Mesendoderm (in vitro differentiated cells): ENCODE measurements around the gene SRGAP1.
"Not testable (repeated sequence)": the region's sequence is repeated elsewhere in the genome, so short reads cannot be mapped to it uniquely, and the experiment has no call there.

Source experiments
- DNase-seq: peaks from one replicate; pipeline ENCODE4 v3.0.0; 2013
- H2AK5ac ChIP-seq: 2 replicates; pipeline ENCODE4 v1.6.1; 2013; ENCODE audit warnings: low read length, inconsistent platforms
- H2BK120ac ChIP-seq: 2 replicates; pipeline ENCODE4 v1.6.1; 2013; ENCODE audit warnings: low read depth, mild to moderate bottlenecking, low read length, moderate library complexity, mixed read lengths
- H2BK15ac ChIP-seq: replicated peaks from 2 replicates; pipeline ENCODE4 v1.6.1; 2013; ENCODE audit warnings: low read depth, mild to moderate bottlenecking, moderate library complexity
- H2BK5ac ChIP-seq: 2 replicates; pipeline ENCODE4 v1.6.1; 2013; ENCODE audit warnings: low read length, inconsistent platforms
- H3K18ac ChIP-seq: 2 replicates; pipeline ENCODE4 v1.6.1; 2013; ENCODE audit warnings: mild to moderate bottlenecking, low read length, mixed read lengths
- H3K23ac ChIP-seq: one replicate; pipeline ENCODE4 v1.6.1; 2013; ENCODE audit warnings: low read length
- H3K27ac ChIP-seq: 2 replicates; pipeline ENCODE4 v1.5.1; 2013; ENCODE audit warnings: low read depth, mild to moderate bottlenecking, inconsistent platforms, low read length, moderate library complexity
- H3K27me3 ChIP-seq: 2 replicates; pipeline ENCODE4 v1.6.1; 2013; ENCODE audit warnings: low read length, control low read depth, mild to moderate bottlenecking, inconsistent platforms; ENCODE audit not compliant: insufficient read depth, poor library complexity
- H3K36me3 ChIP-seq: 2 replicates; pipeline ENCODE4 v1.6.1; 2013; ENCODE audit warnings: low read length, inconsistent platforms; ENCODE audit not compliant: control insufficient read depth, insufficient read depth
- H3K4ac ChIP-seq: one replicate; pipeline ENCODE4 v1.6.1; 2013; ENCODE audit warnings: low read depth, mild to moderate bottlenecking, low read length, moderate library complexity
- H3K4me1 ChIP-seq: 2 replicates; pipeline ENCODE4 v1.6.1; 2013; ENCODE audit warnings: low read depth, low read length, inconsistent platforms; ENCODE audit not compliant: control insufficient read depth
- H3K4me2 ChIP-seq: 2 replicates; pipeline ENCODE4 v1.6.1; 2013; ENCODE audit warnings: low read length
- H3K4me3 ChIP-seq: 2 replicates; pipeline ENCODE4 v1.5.1; 2013; ENCODE audit warnings: mild to moderate bottlenecking, low read length
- H3K56ac ChIP-seq: one replicate; pipeline ENCODE4 v1.6.1; 2013; ENCODE audit warnings: low read length
- H3K79me1 ChIP-seq: 2 replicates; pipeline ENCODE4 v1.6.1; 2013; ENCODE audit warnings: low read length, inconsistent platforms
- H3K79me2 ChIP-seq: 2 replicates; pipeline ENCODE4 v1.6.1; 2013; ENCODE audit warnings: mild to moderate bottlenecking, low read length; ENCODE audit not compliant: control insufficient read depth, insufficient read depth
- H3K9ac ChIP-seq: 2 replicates; pipeline ENCODE4 v1.6.1; 2013; ENCODE audit warnings: low read length, inconsistent platforms
- H4K5ac ChIP-seq: one replicate; pipeline ENCODE4 v1.6.1; 2013; ENCODE audit warnings: low read length
- H4K8ac ChIP-seq: one replicate; pipeline ENCODE4 v1.6.1; 2013; ENCODE audit warnings: low read depth, mild to moderate bottlenecking, control low read depth, low read length, moderate library complexity
- WGBS: extraction: QIAGEN DNeasy Blood & Tissue Kit; methylation state at CpG from one replicate; pipeline ENCODE4 v1.1.7; 2013; ENCODE audit warnings: low lambda C conversion rate, missing lambda C conversion rate; ENCODE audit not compliant: insufficient coverage; ENCODE audit errors: extremely low coverage; 5-methylcytosine and 5-hydroxymethylcytosine counted together

Gene SRGAP1

GRCh38 chr12:64009321-64010068 lies 165.0 kb downstream of the SRGAP1 start:
- Histone ChIP-seq H3K79me2 (no peaks in the 10 kb centered on the region), H3K27me3 (no peaks in the 10 kb centered on the region), H3K4me3 (no peak overlapping the region), H3K4me2 (no peak overlapping the region), H3K18ac (no peak overlapping the region), H2BK120ac (no peak overlapping the region), H4K8ac (no peak overlapping the region), H3K9ac (no peak overlapping the region), H3K56ac (no peak overlapping the region), H3K36me3 (no peaks in the 10 kb centered on the region), H3K23ac (no peak overlapping the region), H4K5ac (no peak overlapping the region), H2BK5ac (no peak overlapping the region), H3K4me1 (peaks cover 3% of the 10 kb centered on the region), H3K27ac (no peak overlapping the region), H2BK15ac (no peak overlapping the region), H2AK5ac (no peak overlapping the region), H3K4ac (no peak overlapping the region), H3K79me1 (no peaks in the 10 kb centered on the region)
- no CpG with 5 or more reads among the region's 4 CpGs for WGBS
- no peak for DNase-seq

DNA sequence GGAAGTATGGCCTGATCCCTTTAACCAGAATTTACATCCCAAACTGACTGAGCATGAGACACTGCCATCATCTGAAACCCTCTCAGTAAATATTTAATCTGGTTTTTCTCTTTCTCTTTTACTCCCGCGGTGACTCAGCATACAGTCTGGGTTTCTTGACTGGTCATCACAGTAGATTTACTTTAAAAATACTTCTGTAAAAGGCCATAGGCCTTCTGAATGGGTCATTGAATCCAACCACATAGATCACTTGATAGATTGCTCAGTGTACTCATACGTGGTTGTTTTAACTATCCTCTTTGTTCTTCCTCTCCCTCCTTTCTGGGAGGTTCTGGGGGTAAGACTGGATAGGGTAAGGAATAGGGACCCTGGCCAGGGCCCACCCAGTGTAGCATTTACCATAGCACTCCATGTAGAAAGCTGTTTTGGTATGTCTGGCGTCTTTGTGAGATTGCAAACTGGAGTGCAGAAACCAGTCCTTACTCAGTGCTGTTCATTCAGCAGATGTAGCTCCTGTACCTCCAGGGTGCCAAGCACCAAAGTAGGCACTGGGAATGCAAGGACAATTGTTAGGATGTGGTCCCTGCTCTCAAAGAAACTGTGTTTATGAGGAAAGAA lies 165.7 kb downstream of the SRGAP1 start:
- no peak overlapping the region for H2BK120ac ChIP-seq
- no peaks in the 10 kb centered on the region for H3K27me3 ChIP-seq
- H4K8ac ChIP-seq, result no peak overlapping the region
- H2BK15ac ChIP-seq, result no peak overlapping the region
- no peak overlapping the region for H2BK5ac ChIP-seq
- DNase-seq, result no peak
- H3K79me2 ChIP-seq, result no peaks in the 10 kb centered on the region
- no peak overlapping the region for H3K4ac ChIP-seq
- no peak overlapping the region for H3K56ac ChIP-seq
- no peak overlapping the region for H3K9ac ChIP-seq
- H3K79me1 ChIP-seq, result no peaks in the 10 kb centered on the region
- H4K5ac ChIP-seq, result no peak overlapping the region
- H2AK5ac ChIP-seq, result no peak overlapping the region
- H3K18ac ChIP-seq, result peak overlapping the region; percentile 43
- no peaks in the 10 kb centered on the region for H3K36me3 ChIP-seq
- no peak overlapping the region for H3K4me3 ChIP-seq
- no CpG with 5 or more reads among the region's 4 CpGs for WGBS
- H3K4me1 ChIP-seq, result peaks cover 3% of the 10 kb centered on the region
- H3K23ac ChIP-seq, result no peak overlapping the region
- H3K27ac ChIP-seq, result no peak overlapping the region
- no peak overlapping the region for H3K4me2 ChIP-seq

DNA sequence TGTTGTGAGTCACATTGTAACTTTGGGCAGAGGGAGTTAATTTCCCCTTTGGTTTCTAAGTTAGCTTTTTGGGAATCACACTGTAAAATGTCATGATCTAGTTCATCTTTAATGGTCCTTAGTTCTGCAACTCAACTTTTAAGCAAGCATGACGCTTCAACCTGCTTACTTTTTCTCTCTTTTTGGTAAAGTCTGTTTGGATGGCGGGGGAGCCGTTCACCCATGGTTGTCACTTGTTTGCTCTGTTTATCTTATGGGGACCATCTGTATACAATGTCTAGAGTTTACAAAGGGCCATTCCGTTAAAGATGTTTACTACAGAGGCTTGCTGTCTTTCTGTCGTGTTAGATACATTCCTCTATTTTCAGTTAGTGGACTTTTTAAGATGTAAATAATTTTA lies 172.0 kb downstream of the SRGAP1 start:
- Histone ChIP-seq H3K56ac (no peak overlapping the region), H2BK120ac (no peak overlapping the region), H3K4me3 (no peak overlapping the region), H4K8ac (no peak overlapping the region), H3K4me1 (peaks cover 3% of the 10 kb centered on the region), H3K4me2 (no peak overlapping the region), H3K79me1 (no peaks in the 10 kb centered on the region), H3K79me2 (no peaks in the 10 kb centered on the region), H3K4ac (no peak overlapping the region), H3K18ac (no peak overlapping the region), H3K9ac (no peak overlapping the region), H2AK5ac (no peak overlapping the region), H3K27ac (no peak overlapping the region), H3K36me3 (no peaks in the 10 kb centered on the region), H4K5ac (no peak overlapping the region), H2BK5ac (no peak overlapping the region), H3K23ac (no peak overlapping the region), H2BK15ac (no peak overlapping the region), H3K27me3 (no peaks in the 10 kb centered on the region)
- no peak for DNase-seq
- no CpG with 5 or more reads among the region's 5 CpGs for WGBS

- H3K27ac ChIP-seq, H3K27me3 ChIP-seq, H3K79me1 ChIP-seq, H3K79me2 ChIP-seq, H3K23ac ChIP-seq, H2AK5ac ChIP-seq, H4K8ac ChIP-seq, H3K4me1 ChIP-seq, H2BK5ac ChIP-seq, H2BK15ac ChIP-seq, H3K18ac ChIP-seq, H3K4me3 ChIP-seq, DNase-seq, H3K9ac ChIP-seq, H3K36me3 ChIP-seq, H3K4ac ChIP-seq, H3K56ac ChIP-seq, H3K4me2 ChIP-seq, H2BK120ac ChIP-seq, H4K5ac ChIP-seq: not testable (repeated sequence)
- no CpG with 5 or more reads among the region's 8 CpGs for WGBS
Measured at GRCh38 chr12:64018116-64018515, 173.6 kb downstream of the SRGAP1 start.

DNA sequence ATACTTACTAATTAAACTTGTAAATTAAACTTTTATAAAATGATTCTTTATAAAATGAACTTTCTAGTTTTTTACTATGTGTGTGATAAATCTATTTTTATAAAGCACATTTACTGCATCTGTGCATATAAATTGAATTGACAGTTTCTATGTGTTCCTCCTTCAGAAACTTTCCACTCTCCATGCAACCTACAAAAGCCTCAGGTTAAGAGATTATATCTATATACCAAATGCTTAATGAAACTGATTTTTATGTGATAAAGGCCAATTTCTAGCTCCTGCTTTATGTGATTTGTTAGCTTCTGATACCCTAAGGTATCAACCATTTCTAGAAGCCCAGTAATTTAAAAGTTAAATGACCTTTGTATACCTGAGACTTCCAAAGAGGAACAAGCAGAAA lies 174.0 kb downstream of the SRGAP1 start:
- no peak overlapping the region for H4K8ac ChIP-seq
- H3K79me2 ChIP-seq, result no peaks in the 10 kb centered on the region
- no peaks in the 10 kb centered on the region for H3K27me3 ChIP-seq
- H2BK120ac ChIP-seq, result no peak overlapping the region
- no peak overlapping the region for H3K4me2 ChIP-seq
- no peak overlapping the region for H2AK5ac ChIP-seq
- no peak overlapping the region for H3K23ac ChIP-seq
- H3K56ac ChIP-seq, result no peak overlapping the region
- no peaks in the 10 kb centered on the region for H3K79me1 ChIP-seq
- H2BK15ac ChIP-seq, result no peak overlapping the region
- no peak overlapping the region for H4K5ac ChIP-seq
- H3K27ac ChIP-seq, result no peak overlapping the region
- DNase-seq, result no peak
- peaks cover under 1% of the 10 kb centered on the region for H3K4me1 ChIP-seq
- H3K4ac ChIP-seq, result no peak overlapping the region
- H3K18ac ChIP-seq, result no peak overlapping the region
- no peak overlapping the region for H3K9ac ChIP-seq
- no peak overlapping the region for H3K4me3 ChIP-seq
- H2BK5ac ChIP-seq, result no peak overlapping the region
- no peaks in the 10 kb centered on the region for H3K36me3 ChIP-seq

DNA sequence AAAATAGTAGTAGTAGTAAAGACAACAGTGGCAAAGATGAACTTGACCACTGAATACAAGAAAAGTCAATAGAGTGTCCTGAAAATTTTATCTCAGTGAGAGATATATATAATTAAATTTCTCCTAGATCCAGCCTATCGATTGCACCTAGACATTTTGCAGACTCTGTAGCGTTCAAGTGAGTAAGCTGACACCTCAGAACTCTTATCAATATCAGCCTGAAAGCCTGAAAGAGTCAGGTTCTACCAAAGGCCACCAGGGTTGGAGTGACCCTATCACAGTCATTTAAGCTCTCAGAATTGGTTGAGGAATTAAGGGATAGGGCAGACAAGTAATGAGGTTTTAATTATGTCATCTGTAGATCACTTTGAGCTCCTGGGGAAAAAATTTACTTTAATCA lies 174.6 kb downstream of the SRGAP1 start:
- WGBS, result no CpG with 5 or more reads among the region's 2 CpGs
- H3K4me2 ChIP-seq, result no peak overlapping the region

More for the DNA sequence above, 174.6 kb downstream of the SRGAP1 start:
- Histone ChIP-seq H3K27me3 (no peaks in the 10 kb centered on the region), H2BK5ac (no peak overlapping the region), H3K79me1 (no peaks in the 10 kb centered on the region), H3K4ac (no peak overlapping the region), H2BK15ac (no peak overlapping the region), H3K23ac (no peak overlapping the region), H3K4me1 (peaks cover 2% of the 10 kb centered on the region), H3K18ac (no peak overlapping the region), H3K9ac (no peak overlapping the region), H3K56ac (no peak overlapping the region), H2BK120ac (no peak overlapping the region), H3K36me3 (no peaks in the 10 kb centered on the region), H4K8ac (no peak overlapping the region), H3K27ac (no peak overlapping the region), H3K4me3 (no peak overlapping the region), H2AK5ac (no peak overlapping the region), H3K79me2 (no peaks in the 10 kb centered on the region), H4K5ac (no peak overlapping the region)
- DNase-seq, result no peak
